DMS153 treated with DMSO at 0.1 percent for 48 hours (cell line): Measurements from ENCODE around the gene EGLN2.
"Not testable (repeated sequence)": the region's sequence is repeated elsewhere in the genome, so short reads cannot be mapped to it uniquely, and the experiment has no call there.

Source experiments
- DNase-seq: peaks from one replicate; lab custom pipeline; 2025; ENCODE audit not compliant: unreplicated experiment; lab: John Stamatoyannopoulos, UW

The EGLN2 gene

DNA sequence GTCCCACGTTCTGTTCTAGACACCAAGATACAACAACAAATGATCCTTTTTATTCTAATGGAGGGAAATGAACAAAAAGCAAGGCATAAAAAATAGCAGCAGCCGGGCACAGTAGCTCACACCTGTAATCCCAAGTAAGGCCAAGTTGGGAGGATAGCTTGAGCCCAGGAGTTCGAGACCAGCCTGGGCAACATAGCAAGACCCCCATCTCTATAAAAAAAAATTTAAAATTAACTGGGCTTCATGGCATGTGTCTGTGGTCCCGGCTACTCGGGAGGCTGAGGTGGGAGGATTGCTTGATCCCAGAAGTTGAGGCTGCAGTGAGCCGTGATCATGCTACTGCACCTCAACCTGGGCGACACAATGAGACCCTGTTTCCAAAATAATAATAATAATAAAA lies 22.6 kb upstream of the EGLN2 start:
- no peak for DNase-seq

DNA sequence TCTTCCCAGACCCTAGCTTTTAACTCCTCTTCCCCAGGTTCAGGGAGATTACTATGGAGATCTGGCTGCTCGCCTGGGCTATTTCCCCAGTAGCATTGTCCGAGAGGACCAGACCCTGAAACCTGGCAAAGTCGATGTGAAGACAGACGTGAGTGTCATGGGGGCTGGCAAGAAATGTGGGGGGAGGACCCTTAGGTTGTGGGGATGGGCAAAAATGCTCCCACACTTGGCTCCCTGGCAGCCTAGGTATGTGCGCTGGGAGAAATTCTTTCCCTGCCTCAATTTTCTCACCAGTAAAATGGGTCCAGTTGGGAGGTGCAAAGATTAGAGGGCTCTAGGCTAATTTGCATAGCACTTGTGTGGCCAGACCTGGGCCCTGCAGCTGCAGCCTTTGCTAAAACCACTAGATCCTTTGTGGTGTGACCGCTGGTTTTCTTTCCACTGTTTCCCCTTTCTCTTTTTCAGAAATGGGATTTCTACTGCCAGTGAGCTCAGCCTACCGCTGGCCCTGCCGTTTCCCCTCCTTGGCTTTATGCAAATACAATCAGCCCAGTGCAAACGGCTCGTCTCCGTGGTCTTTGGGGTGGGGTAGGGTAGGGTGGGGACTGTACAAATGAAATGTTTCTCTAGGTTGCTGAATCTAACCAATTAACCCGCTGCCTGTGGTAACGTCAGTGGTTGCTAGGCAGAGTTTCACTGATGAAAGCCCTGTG lies 21.9 kb upstream of the EGLN2 start:
- DNase-seq = peak; percentile 79

DNA sequence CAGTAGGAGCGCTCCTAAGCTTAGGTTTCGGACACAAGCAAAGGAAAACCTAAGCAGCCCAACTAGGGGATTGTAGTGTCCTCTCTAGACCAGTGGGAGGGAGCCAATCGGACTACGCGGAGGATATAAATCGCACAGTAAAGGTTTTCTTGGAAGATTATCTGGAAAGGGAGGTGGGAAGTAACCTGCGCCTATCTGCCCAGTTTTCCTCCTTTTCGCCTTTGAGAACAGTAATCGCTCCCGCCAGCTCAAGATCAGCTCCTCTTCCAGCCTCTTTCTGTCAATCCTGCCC lies 21.4 kb upstream of the EGLN2 start:
- no peak for DNase-seq

DNA sequence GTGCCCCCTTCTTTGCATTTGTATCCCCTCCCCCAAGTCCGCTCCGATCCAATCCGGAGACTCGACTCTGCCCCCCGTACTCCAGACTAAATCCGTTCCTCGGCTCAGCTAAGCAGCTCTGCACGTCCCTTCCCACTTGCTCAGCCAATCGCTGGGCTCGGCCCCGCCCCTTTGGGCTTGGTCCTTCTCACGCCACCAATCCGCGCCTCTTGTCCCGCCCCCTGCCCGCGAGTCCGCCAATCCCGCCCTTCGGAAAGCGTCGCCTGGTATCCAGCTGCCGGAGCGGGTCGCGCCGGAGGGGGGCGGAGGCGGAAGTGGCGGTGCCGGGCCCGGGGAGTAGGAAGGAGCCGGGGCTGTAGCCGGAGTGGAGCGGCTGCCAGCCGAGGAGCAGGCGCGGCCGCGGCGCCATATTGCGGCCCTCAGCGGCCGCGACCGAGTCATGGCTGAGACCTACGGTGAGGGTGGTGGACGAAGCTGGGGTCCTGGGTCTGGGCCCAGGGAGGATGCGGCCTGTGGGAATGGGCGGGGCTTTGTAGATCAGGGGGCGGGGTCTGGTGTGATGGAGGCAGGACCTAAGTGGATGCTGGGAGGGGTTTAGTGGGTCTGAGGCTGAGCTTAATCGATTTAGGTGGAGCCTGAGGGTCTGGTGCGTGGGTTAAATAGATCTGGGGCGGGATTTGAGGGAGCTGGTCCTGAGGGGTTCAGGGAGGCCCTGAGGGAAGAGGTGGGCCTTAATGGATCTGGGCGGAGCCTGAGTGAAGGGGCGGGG lies 20.9 kb upstream of the EGLN2 start, which contains the start of gene RAB4B:
TSS of gene RAB4B (plus strand) at position 311 of the 769 bp plus-strand sequence. CDS start at position 440, 129 bp downstream.
- DNase-seq = peak; percentile 96

DNA sequence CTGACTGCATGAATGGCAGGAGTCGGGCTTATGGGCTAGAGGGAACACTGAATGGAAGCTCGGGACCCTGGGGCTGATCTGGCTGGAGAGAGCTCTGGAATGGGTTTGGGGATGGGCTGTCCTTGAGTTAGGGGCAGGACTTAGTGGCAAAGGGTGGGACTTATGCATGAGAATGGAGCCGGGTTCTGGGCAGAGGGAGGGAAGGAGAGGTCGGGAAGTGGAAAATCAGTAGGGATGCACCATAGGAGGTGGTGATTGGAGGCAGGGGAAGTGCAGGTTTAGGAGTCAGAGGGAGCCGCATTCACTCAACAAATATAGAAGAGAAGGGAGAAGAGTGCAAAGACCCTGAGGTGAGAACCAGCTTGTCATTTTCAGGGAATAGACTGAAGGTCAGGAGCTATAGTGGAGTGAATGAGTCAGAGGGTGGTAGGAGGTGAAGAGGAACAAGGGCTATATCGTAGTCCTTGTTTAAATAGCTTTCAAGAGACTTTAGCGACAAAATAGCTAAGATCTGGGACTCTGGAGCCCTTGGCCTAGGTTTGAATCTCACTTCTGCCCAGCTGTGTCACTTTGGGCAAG lies 20.2 kb upstream of the EGLN2 start:
- no peak for DNase-seq

DNA sequence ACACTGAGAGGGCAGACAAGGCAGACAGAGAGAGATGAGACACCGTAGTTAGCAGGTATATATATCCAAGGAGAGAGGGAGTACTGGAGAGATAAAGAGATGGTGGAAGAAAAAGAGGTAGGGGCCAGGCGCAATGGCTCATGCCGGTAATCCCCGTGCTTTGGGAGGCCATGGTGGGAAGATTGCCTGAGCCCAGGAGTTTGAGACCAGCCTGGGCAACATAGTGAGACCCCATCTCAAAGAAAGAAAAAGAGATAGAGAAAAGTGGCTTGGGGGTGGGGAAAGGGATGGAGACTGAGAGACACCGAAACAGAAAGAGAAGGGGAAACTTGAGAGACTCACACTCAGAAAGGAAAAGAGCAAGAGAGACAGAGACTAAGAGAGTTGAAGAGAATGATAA lies 18.4 kb upstream of the EGLN2 start:
- no peak for DNase-seq

DNA sequence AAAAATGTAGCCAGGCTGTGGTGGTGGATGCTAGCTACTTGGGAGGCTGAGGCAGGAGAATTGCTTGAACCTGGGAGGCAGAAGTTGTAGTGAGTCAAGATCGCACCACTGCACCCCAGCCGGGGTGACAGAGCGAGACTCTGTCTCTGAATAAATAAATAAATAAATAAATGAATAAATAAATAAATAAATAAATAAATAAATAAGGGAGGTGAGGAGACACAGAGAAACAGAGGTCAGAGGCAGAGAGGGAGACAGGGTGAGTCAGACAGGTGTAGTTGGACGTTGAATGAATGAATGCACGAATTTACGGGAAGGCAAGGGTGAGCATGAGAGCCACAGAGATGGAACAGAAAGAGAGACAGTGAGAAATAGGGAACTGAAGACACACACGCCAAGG lies 17.9 kb upstream of the EGLN2 start:
- no peak for DNase-seq

DNA sequence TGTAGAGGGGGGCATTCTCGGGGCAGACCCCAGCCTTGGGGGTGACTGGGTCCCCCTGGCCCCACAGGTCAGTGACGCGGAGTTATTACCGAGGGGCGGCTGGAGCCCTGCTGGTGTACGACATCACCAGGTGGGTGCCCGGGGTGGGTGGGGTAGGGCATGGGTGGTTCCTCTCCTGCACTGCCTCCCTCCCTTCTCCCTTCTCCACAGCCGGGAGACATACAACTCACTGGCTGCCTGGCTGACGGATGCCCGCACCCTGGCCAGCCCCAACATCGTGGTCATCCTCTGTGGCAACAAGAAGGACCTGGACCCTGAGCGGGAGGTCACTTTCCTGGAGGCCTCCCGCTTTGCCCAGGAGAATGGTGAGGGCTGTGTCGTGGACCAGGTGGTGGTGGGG lies 15.3 kb upstream of the EGLN2 start:
- DNase-seq = no peak

DNA sequence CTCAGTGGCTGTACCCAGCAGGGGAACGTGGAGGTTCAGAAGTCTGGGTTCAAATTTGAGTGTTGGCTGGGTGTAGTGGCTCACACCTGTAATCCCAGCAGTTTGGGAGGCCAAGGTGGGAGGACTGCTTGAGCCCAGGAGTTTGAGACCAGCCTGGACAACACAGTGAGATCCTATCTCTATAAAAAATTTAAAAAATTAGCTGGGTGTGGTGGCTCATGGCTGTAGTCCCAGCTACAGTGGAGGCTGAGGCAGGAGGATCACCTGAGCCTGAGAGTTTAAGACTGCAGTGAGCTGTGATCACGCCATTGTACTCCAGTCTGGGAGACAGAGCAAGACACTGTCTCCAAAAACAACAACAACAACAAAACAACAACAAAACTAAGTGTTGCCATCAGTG lies 14.8 kb upstream of the EGLN2 start:
- not testable (repeated sequence) for DNase-seq

DNA sequence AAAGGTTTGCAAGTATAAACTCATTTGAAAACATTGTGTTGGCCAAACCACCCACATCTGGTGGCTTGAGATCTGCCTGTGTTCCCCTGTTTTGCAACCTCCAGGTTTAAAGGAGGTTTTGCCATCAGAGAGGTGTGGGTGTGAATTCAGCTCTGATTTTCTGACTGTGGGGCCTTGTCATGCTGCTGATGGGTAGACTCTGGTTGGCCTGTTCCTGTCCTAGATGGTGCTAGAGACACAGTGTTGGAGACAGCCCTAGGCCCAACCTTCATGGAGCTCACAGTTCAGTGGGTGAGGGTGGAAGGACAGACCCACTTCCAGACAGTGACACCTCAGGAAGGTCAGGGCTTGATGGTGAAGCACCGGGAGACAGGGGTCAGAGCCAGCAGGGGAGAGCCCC lies 13.5 kb upstream of the EGLN2 start:
- DNase-seq = no peak

DNA sequence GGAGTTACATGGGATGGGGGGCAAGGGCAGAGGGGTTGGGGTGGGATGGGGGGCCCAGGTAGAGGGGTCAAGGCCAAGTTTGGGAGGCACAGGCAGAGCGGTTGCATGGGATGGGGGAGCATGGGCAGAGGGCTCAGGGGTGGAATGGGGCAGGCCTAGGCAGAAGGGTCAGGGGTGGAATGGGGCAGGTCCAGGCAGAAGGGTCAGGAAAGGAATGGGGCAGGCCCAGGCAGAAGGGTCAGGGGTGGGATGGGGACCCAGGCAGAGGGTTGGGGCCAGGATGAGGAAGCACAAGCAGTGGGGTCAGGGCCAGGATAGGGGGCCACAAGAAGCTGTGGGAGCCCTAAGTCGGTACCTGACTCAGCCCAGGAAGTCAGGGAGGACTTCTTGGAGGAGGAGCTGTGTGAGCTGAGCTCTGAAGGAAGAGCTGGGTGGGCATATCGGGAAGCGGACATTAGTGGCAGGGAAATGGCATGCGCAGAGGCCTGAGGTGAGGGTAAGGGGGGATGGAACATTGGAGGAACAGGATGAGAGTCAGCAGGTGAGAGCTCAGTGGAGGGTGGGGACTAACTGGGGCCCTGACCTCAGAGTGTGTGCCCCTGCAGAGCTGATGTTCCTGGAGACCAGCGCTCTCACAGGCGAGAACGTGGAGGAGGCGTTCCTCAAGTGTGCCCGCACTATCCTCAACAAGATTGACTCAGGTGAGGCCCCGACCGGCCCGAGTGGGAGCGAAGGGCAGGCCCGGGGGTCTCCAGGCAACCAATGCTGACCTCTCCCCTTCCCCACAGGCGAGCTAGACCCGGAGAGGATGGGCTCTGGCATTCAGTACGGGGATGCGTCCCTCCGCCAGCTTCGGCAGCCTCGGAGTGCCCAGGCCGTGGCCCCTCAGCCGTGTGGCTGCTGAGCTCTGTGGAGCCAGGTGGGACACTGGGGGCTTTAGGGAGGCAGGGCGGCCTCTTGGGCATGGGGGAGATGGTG lies 12.6 kb upstream of the EGLN2 start:
- DNase-seq = no peak

DNA sequence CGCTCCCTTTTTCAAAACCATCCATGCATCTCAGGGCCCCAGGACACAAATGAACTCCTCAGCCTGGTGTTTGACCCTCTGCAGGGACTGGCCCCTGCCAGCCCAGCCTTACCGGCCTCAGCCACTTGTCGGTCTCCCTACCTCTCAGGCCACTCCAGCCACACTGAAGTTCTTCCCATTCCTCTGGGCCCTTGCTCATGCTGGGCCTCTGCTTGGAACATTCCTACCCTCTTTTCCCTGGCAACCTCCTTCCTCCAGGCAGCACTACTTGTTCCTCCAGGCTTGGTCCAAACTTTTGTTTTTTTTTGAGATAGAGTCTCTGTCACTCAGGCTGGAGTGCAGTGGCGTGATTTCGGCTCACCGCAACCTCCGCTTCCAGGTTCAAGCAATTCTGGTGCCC lies 7.6 kb upstream of the EGLN2 start:
- DNase-seq = no peak

DNA sequence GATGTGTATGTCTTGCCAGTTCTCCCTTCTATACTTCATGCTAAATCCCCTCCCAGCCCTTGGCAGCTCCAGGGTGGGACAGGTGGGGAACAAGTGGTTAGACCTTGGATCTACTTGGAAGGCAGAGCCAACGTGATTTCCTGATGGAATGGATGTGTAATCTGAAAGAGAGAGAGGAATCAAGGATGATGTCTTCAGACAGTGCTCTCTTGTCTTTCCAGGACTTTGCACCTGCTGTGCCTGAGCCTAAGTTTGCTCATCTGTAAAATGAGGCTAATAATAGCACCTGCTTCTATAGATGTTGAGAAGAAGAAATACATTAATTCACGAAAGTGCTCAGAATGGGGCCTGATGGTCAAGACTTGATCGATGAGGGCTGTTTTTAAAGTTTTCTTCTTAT lies 7.0 kb upstream of the EGLN2 start:
- no peak for DNase-seq

DNA sequence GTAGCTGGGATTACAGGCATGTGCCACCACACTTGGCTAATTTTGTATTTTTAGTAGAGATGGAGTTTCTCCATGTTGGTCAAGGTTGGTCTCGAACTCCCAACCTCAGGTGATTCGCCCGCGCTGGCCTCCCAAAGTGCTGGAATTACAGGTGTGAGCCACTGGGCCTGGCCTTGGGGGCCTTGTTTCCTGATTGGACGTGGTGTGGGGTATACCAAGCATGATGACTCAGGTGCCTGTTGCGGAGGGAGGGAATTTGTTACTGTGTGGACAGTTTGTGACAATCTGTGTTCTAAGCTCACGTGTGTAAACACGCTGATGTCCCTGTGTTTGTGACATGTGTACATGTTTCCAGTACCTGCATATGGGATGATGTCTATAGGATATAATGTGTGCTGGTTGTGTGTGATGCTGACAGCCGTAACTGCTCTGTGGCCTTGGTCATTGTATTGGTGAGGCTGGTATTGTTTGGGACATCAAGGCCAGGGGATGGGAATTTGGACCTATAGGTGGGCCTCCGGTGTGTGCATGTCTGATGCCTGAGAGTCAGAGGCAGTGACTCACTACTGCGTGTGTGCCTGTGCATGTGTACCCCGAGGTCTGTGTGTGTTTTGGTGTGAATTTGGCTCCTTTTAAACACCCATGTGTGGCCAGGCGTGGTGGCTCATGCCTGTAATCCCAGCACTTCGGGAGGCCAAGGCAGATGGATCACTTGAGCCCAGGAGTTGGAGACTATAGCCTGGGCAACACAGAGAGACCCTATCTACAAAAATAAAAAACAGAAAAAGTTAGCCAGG lies 1.6 kb upstream of the EGLN2 start:
- no peak for DNase-seq

DNA sequence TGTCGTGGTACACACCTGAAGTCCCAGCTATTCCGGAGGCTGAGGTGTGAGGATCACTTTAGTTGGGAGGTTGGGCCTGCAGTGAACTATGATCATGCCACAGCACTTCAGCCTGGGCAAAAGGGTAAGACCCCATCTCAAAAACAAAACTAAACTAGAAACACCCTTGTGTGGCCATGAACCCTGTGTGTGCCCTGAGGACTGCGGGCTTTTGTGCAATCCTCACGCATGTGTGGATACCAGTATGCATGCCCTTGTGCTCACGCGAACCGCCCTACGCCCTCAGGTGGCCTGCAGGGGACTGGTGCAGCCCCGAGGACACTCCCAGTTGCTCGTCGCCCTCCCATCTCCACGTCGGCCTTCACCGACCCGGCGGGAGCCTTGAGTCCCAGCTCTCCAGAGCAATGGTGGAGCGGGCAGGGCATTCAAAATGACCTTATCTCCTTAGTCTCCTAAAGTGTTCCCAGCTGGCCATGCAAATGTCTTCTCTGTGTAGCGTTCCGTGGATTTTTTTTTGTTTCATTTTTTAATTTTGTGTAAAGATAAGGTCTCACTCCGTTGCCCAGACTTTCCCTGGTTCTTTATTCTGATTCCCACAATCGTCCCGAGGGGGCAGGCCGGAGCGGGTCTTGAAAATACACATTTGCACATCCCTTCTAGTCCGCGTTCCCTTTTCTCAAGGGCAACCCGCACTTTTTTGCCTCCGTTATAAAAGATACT lies 868 bp upstream of the EGLN2 start:
- DNase-seq = peak; percentile 48

DNA sequence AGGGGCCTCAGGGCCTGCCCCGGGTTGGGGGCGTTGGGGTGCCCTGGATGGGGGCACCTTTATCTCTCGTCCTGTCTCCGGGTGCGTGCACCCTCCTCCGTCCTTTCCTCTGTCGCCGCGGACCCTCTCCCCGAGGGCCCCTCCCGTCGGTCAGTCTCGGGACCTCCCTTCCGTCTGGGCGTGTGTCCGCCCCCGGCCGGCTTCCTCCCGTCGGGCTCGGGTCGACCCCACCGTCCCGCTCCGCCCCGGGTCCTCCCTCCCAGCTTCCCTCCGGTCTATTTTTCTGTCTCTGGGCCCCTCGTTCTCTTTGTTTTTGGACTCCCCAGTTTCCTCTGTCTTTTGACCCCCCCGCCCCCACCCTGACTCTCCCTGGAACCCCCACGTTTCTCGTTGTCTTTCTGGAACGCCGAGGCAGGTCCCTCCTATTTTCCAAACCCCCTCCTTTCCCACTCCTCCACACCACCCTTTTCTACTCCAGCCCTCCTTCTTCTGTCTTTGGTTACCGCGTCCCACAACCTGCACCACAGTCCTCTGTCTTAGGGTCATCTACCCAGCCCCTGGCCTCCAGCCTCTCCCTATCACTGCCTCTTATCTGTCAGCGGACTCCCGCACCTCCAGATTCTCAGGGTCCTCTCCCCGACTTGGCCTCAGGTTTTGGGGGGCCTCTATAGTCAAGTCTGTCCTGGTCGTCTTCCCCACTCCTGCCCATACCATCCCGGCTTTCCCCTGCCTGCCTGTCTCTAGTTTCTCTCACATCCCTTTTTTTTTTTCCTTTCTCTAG lies 757 bp downstream of the EGLN2 start:
- no peak for DNase-seq

DNA sequence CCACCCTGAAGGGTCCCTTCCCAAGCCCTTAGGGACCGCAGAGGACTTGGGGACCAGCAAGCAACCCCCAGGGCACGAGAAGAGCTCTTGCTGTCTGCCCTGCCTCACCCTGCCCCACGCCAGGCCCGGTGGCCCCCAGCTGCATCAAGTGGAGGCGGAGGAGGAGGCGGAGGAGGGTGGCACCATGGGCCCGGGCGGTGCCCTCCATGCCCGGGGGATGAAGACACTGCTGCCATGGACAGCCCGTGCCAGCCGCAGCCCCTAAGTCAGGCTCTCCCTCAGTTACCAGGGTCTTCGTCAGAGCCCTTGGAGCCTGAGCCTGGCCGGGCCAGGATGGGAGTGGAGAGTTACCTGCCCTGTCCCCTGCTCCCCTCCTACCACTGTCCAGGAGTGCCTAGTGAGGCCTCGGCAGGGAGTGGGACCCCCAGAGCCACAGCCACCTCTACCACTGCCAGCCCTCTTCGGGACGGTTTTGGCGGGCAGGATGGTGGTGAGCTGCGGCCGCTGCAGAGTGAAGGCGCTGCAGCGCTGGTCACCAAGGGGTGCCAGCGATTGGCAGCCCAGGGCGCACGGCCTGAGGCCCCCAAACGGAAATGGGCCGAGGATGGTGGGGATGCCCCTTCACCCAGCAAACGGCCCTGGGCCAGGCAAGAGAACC lies 1.5 kb downstream of the EGLN2 start:
- no peak for DNase-seq

DNA sequence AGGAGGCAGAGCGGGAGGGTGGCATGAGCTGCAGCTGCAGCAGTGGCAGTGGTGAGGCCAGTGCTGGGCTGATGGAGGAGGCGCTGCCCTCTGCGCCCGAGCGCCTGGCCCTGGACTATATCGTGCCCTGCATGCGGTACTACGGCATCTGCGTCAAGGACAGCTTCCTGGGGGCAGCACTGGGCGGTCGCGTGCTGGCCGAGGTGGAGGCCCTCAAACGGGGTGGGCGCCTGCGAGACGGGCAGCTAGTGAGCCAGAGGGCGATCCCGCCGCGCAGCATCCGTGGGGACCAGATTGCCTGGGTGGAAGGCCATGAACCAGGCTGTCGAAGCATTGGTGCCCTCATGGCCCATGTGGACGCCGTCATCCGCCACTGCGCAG lies 2.0 kb downstream of the EGLN2 start:
- no peak for DNase-seq
